ENCODE measurements around the gene TUBB6.

- TF ChIP-seq CTCF (IDR thresholded peaks at IDR 0.05) (no peak), POLR2A (IDR thresholded peaks at IDR 0.05) (no peak)
These were observed 10.8 kb downstream of the TUBB6 start for GRCh38 chr18:12318857-12319256.
